ENCODE results near the gene INIP. TPM values are rescaled to one million over a fixed set of nuclear protein-coding genes. Genes with fewer than 3 reads are reported as not detected.

INIP gene
- total RNA-seq, 1 experiment from 2014 or later: 51.0 TPM

DNA sequence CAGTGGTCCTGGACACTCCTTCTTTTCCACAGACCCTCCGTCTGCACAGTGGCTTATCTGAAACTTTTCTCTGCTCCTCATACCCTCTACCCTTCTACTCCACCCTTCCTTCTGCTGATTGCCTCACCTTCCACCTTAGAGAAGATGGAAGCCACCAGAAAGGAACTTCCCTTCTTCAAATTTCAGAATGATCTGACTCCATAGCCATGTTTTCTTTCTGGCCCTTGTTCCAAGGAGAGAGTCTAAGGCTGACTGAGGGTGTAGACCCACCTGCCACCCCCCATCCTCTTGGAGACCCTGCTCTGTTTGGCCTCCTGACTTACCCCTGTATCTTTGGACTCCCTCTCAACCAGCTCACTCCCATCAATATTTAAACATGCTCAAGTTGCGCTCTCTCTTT, 40.0 kb upstream of the INIP start:
- no peak overlapping the region for H3K9ac ChIP-seq (ENCODE audit: low read length)
- no peaks in the 10 kb centered on the region for H3K27me3 ChIP-seq (ENCODE audit: low read length)
- H3K4me1 ChIP-seq (ENCODE audit: low read length): peaks cover 24% of the 10 kb centered on the region
- no peak for DNase-seq
- H3K9me2 ChIP-seq (replicated peaks; ENCODE audit: insufficient read depth, low read length): no peaks in the 10 kb centered on the region
- H3K36me3 ChIP-seq (ENCODE audit: insufficient read depth, low read length): no peaks in the 10 kb centered on the region
- H3K27ac ChIP-seq (ENCODE audit: low read length): no peak overlapping the region
- peaks cover 98% of the 10 kb centered on the region for H3K79me2 ChIP-seq (ENCODE audit: low read length)
- H4K20me1 ChIP-seq (ENCODE audit: insufficient read depth, low read depth, low read length): 0 out of 2 replicates have a peak, but pooled peaks cover 16% of the 10 kb centered on the region
- no peak overlapping the region for H3K4me2 ChIP-seq (ENCODE audit: low read depth, low read length, poor library complexity, severe bottlenecking)
- H3K4me3 ChIP-seq (ENCODE audit: low read length): no peak overlapping the region
- H2AFZ ChIP-seq (ENCODE audit: low read length): no peak overlapping the region
- H3K9me3 ChIP-seq (ENCODE audit: low read length): no peaks in the 10 kb centered on the region

DNA sequence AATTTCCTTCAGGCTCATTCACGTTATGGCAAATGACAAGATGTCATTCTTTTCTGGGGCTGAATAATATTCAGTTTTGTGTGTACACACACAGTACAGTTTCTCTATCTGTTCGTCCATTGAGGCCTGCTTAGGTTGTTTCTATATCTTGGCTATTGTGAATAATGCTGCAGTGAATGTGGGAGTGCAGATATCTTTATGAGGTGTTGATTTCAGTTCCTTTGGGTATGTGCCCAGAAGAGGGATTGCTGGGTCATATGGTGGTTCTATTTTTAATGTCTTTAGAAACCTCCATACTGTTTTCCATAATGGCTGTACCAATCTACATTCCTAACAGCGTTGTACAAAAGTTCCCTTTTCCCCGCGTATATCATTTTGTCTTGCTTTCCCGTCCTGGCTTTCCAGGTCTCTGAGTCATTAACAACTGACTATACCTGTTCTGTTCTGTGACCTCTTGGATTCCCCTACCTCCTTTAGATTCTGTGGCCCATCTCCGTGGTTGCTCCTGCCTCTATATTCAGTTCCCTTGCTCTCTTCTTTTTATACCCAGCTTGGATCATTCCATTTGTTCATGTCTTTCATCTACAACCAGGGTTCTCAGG, 39.5 kb upstream of the INIP start:
- Histone ChIP-seq H3K79me2 (ENCODE audit: low read length) (peaks cover 98% of the 10 kb centered on the region), H3K9me2 (replicated peaks; ENCODE audit: insufficient read depth, low read length) (no peaks in the 10 kb centered on the region), H3K4me2 (ENCODE audit: low read depth, low read length, poor library complexity, severe bottlenecking) (no peak overlapping the region), H3K36me3 (ENCODE audit: insufficient read depth, low read length) (no peaks in the 10 kb centered on the region), H2AFZ (ENCODE audit: low read length) (no peak overlapping the region), H3K9ac (ENCODE audit: low read length) (no peak overlapping the region), H3K27ac (ENCODE audit: low read length) (no peak overlapping the region), H4K20me1 (ENCODE audit: insufficient read depth, low read depth, low read length) (0 out of 2 replicates have a peak, but pooled peaks cover 21% of the 10 kb centered on the region), H3K9me3 (ENCODE audit: low read length) (no peaks in the 10 kb centered on the region), H3K27me3 (ENCODE audit: low read length) (no peaks in the 10 kb centered on the region), H3K4me3 (ENCODE audit: low read length) (no peak overlapping the region), H3K4me1 (ENCODE audit: low read length) (peaks cover 29% of the 10 kb centered on the region)
- no peak for DNase-seq

DNA sequence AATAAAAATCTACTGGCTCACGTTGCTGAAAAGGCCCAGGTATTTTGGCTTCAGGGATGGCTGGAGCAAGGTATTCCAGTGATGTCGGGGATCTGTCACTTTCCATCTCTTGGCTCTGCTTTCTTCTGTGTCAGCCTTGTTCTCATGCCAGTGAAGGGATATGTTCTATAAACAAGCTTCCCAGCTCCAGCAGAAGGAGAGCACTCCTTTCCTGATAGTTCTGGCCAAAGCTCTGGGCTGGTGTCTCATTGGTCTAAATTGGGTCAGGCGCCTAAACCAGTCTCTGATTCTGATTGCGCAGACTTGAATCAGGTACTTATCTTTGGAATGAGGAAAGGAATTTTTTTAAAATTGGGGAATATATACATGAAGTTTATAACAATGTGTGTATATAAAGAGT, 37.8 kb upstream of the INIP start:
- Histone ChIP-seq H3K4me2 (ENCODE audit: low read depth, low read length, poor library complexity, severe bottlenecking) (no peak overlapping the region), H2AFZ (ENCODE audit: low read length) (no peak overlapping the region), H3K9ac (ENCODE audit: low read length) (no peak overlapping the region), H3K27me3 (ENCODE audit: low read length) (no peaks in the 10 kb centered on the region), H4K20me1 (ENCODE audit: insufficient read depth, low read depth, low read length) (0 out of 2 replicates have a peak, but pooled peaks cover 17% of the 10 kb centered on the region), H3K9me3 (ENCODE audit: low read length) (no peaks in the 10 kb centered on the region), H3K4me1 (ENCODE audit: low read length) (peaks cover 40% of the 10 kb centered on the region), H3K36me3 (ENCODE audit: insufficient read depth, low read length) (no peaks in the 10 kb centered on the region), H3K27ac (ENCODE audit: low read length) (no peak overlapping the region), H3K79me2 (ENCODE audit: low read length) (peaks cover 97% of the 10 kb centered on the region), H3K4me3 (ENCODE audit: low read length) (no peak overlapping the region), H3K9me2 (replicated peaks; ENCODE audit: insufficient read depth, low read length) (no peaks in the 10 kb centered on the region)
- no peak for DNase-seq

DNA sequence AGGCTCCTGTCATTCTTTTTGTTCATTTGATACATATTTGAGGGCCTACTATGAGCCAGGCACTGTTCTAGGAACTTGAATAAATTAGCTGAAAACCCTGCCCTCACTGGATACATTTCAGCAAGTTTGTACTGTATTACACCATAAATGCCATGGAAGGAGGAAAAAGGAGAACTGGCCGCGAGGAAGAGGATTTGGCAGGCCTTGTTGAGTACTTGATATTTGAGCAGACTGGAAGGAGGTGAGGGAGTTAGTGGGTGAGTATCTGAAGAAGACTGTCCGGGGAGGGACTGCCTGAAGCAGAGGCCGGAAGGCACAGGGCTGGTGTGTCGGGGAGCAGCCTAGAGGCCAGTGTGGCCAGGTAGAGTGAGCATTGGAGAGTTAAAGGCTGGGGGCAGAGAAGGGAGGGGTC, 37.1 kb upstream of the INIP start:
- 0 out of 2 replicates have a peak, but pooled peaks cover 14% of the 10 kb centered on the region for H4K20me1 ChIP-seq (ENCODE audit: insufficient read depth, low read depth, low read length)
- no peaks in the 10 kb centered on the region for H3K9me2 ChIP-seq (replicated peaks; ENCODE audit: insufficient read depth, low read length)
- no peaks in the 10 kb centered on the region for H3K27me3 ChIP-seq (ENCODE audit: low read length)
- no peak for DNase-seq
- H3K79me2 ChIP-seq (ENCODE audit: low read length): peaks cover 93% of the 10 kb centered on the region
- H3K9me3 ChIP-seq (ENCODE audit: low read length): no peaks in the 10 kb centered on the region
- no peak overlapping the region for H2AFZ ChIP-seq (ENCODE audit: low read length)
- no peaks in the 10 kb centered on the region for H3K36me3 ChIP-seq (ENCODE audit: insufficient read depth, low read length)
- no peak overlapping the region for H3K4me2 ChIP-seq (ENCODE audit: low read depth, low read length, poor library complexity, severe bottlenecking)
- H3K9ac ChIP-seq (ENCODE audit: low read length): no peak overlapping the region
- H3K4me1 ChIP-seq (ENCODE audit: low read length): peaks cover 40% of the 10 kb centered on the region
- H3K27ac ChIP-seq (ENCODE audit: low read length): no peak overlapping the region
- H3K4me3 ChIP-seq (ENCODE audit: low read length): no peak overlapping the region

DNA sequence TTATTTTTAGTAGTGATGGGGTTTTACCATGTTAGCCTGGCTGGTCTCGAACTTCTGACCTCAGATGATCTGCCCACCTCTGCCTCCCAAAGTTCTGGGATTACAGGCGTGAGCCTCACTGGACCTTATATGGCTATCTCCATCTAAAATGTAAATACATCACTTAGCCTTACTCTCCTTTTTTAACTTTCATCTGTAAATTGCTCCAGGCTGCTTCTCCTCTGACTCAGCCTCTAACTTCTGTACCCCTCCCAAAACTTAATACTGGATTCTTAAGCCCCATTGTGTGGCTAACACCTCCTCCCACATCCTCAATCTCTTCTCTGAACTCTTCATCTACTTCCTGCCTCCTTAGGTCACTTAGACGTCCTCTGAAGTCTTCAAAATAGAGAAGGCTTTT, 36.7 kb upstream of the INIP start:
- H3K27ac ChIP-seq (ENCODE audit: low read length): no peak overlapping the region
- H3K27me3 ChIP-seq (ENCODE audit: low read length): no peaks in the 10 kb centered on the region

DNA sequence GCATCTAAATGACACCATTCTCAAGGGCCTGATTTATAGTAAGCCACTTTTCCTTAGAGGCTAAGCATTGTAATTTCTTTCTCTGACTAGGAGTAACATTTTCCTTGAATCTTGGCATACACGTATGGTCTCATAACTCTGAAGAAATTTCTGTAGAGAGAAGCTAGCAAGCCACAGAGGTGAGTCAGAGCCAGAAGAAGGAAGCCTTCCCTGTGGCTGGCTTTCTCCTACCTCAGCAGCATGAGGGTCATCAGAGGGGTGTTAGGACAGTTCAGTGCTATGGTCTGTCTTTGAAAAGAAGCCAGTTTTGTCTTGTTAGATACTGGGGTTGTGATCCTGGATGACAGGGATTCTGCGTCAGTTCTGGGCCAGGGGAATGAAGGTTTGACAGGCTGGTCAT, 35.8 kb upstream of the INIP start:
- Histone ChIP-seq H4K20me1 (ENCODE audit: insufficient read depth, low read depth, low read length) (0 out of 2 replicates have a peak, but pooled peaks cover 11% of the 10 kb centered on the region), H3K9me2 (replicated peaks; ENCODE audit: insufficient read depth, low read length) (no peaks in the 10 kb centered on the region), H3K79me2 (ENCODE audit: low read length) (peaks cover 95% of the 10 kb centered on the region), H3K9me3 (ENCODE audit: low read length) (no peaks in the 10 kb centered on the region), H3K4me2 (ENCODE audit: low read depth, low read length, poor library complexity, severe bottlenecking) (peak overlapping the region; percentile 88), H2AFZ (ENCODE audit: low read length) (no peak overlapping the region), H3K4me1 (ENCODE audit: low read length) (peaks cover 48% of the 10 kb centered on the region), H3K9ac (ENCODE audit: low read length) (no peak overlapping the region), H3K4me3 (ENCODE audit: low read length) (no peak overlapping the region), H3K27me3 (ENCODE audit: low read length) (no peaks in the 10 kb centered on the region), H3K27ac (ENCODE audit: low read length) (peak overlapping the region; percentile 11; the same call in 1 of the 2 replicates), H3K36me3 (ENCODE audit: insufficient read depth, low read length) (no peaks in the 10 kb centered on the region)
- no peak for DNase-seq

More for the DNA sequence above, 36.7 kb upstream of the INIP start:
- Histone ChIP-seq H3K9me3 (ENCODE audit: low read length) (no peaks in the 10 kb centered on the region), H3K79me2 (ENCODE audit: low read length) (peaks cover 93% of the 10 kb centered on the region), H3K36me3 (ENCODE audit: insufficient read depth, low read length) (no peaks in the 10 kb centered on the region), H3K9me2 (replicated peaks; ENCODE audit: insufficient read depth, low read length) (no peaks in the 10 kb centered on the region), H3K9ac (ENCODE audit: low read length) (no peak overlapping the region), H3K4me2 (ENCODE audit: low read depth, low read length, poor library complexity, severe bottlenecking) (no peak overlapping the region), H3K4me3 (ENCODE audit: low read length) (no peak overlapping the region), H2AFZ (ENCODE audit: low read length) (no peak overlapping the region), H3K4me1 (ENCODE audit: low read length) (peaks cover 40% of the 10 kb centered on the region), H4K20me1 (ENCODE audit: insufficient read depth, low read depth, low read length) (0 out of 2 replicates have a peak, but pooled peaks cover 11% of the 10 kb centered on the region)
- peak; percentile 42 for DNase-seq

DNA sequence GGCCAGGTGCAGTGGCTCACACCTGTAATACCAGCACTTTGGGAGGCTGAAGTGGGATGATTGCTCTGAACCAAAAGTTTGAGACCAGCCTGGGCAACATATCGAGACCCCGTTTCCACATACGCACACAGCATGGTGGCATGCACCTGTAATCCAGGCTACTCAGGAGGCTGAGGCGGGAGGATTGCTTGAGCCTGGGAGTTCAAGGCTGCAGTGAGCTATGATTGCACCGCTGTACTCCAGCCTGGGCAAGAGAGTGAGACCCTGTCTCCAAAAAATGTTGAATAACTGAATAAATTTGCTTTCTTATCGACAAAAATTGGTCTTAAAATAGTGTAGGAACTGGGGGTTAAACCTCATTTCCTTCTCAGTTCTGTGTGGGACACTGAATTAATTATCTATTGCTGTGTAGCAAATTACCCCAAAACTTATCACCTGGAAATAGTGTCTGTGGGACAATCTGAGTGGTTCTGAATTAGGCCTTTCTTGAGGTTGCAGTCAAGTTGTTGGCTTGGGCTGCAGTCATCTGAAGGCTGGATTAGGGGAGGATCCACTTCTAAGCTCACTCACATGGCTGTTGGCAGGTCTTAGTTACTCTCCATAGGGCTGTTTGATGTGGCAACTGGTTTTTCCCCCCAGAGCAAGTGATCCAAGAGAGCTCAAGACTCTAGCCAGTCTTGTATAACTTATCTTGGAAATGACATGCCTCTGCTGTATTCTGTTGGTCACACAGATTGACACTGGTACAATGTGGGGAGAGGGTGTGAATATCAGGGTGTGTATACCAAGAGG, 34.6 kb upstream of the INIP start:
- Histone ChIP-seq H3K4me2 (ENCODE audit: low read depth, low read length, poor library complexity, severe bottlenecking) (peak overlapping the region; percentile 88), H3K79me2 (ENCODE audit: low read length) (peaks cover 84% of the 10 kb centered on the region), H3K9ac (ENCODE audit: low read length) (peak overlapping the region; percentile 92), H3K4me1 (ENCODE audit: low read length) (peaks cover 51% of the 10 kb centered on the region), H3K27me3 (ENCODE audit: low read length) (no peaks in the 10 kb centered on the region), H3K27ac (ENCODE audit: low read length) (0 out of 2 replicates have a peak overlapping the region, but pooled peaks have one; percentile 53), H3K4me3 (ENCODE audit: low read length) (peak overlapping the region; percentile 91), H2AFZ (ENCODE audit: low read length) (no peak overlapping the region), H3K9me2 (replicated peaks; ENCODE audit: insufficient read depth, low read length) (no peaks in the 10 kb centered on the region), H3K36me3 (ENCODE audit: insufficient read depth, low read length) (no peaks in the 10 kb centered on the region), H3K9me3 (ENCODE audit: low read length) (no peaks in the 10 kb centered on the region), H4K20me1 (ENCODE audit: insufficient read depth, low read depth, low read length) (0 out of 2 replicates have a peak, but pooled peaks cover 5% of the 10 kb centered on the region)
- no peak for DNase-seq

DNA sequence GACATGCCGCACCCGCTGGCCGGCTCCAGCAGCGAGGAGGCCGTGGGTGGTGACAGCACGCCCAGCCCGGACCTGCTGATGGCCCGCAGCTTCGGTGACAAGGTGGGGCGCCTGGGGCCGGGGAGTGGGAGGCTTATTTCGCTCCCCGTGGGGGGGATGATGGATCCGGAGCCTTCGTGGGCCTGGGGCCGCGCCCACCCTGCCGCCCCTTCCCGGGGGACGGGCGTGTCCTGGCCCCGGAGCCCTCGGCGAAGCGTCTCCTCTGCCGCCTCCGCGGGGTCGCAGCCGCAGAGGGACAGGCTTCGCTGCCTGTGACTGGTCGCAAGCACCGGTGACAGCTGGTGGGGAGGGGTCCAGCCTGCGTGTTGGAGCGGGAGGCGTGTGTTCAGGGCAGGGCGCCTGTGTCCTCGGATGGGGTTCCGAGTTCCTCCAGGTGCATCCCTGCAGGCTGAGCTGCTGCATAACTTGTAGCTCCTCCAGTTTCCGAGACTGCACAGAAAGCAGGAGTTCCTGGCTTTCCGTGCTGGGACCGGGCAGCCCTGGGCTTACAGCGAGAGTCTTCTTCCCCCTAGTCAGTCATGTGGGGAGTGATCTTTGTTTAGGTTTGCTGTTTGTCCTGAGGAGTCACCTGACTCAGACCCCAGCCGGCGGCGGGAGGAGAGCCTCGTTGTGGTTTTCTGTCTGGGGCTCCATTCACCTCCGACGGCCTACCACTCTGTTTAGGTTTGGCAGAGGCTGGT, 33.3 kb upstream of the INIP start:
- peaks cover 51% of the 10 kb centered on the region for H3K4me1 ChIP-seq (ENCODE audit: low read length)
- H3K27me3 ChIP-seq (ENCODE audit: low read length): no peaks in the 10 kb centered on the region
- peak overlapping the region; percentile 91 for H3K4me3 ChIP-seq (ENCODE audit: low read length)
- peak; percentile 67 for DNase-seq
- H3K36me3 ChIP-seq (ENCODE audit: insufficient read depth, low read length): no peaks in the 10 kb centered on the region
- H3K4me2 ChIP-seq (ENCODE audit: low read depth, low read length, poor library complexity, severe bottlenecking): peak overlapping the region; percentile 88
- no peaks in the 10 kb centered on the region for H3K9me3 ChIP-seq (ENCODE audit: low read length)
- no peaks in the 10 kb centered on the region for H3K9me2 ChIP-seq (replicated peaks; ENCODE audit: insufficient read depth, low read length)
- H2AFZ ChIP-seq (ENCODE audit: low read length): no peak overlapping the region
- peak overlapping the region; percentile 92 for H3K9ac ChIP-seq (ENCODE audit: low read length)
- peaks cover 71% of the 10 kb centered on the region for H3K79me2 ChIP-seq (ENCODE audit: low read length)
- H3K27ac ChIP-seq (ENCODE audit: low read length): peak overlapping the region; percentile 53
- H4K20me1 ChIP-seq (ENCODE audit: insufficient read depth, low read depth, low read length): 0 out of 2 replicates have a peak, but pooled peaks cover 5% of the 10 kb centered on the region

All from Karpas-422 (cell line).